Mesothelial cell of epicardium (in vitro differentiated cells): ENCODE results near the gene DOK6. TPM values are rescaled to one million over a fixed set of nuclear protein-coding genes. Genes with fewer than 3 reads are reported as not detected.

Experiments used
- DNase-seq, 2 experiments: peaks; one replicate each; pipeline ENCODE4 v3.0.0; 2021; ENCODE audit warnings: low spot score in 2 of 2; ENCODE audit not compliant: unreplicated experiment in 2 of 2
- H3K27ac Mint-ChIP-seq: 2 replicates; pipeline ENCODE4 v1.8.0; 2021; ENCODE audit warnings: mixed read lengths
- H3K27me3 Mint-ChIP-seq: 2 replicates; pipeline ENCODE4 v1.8.0; 2021; ENCODE audit warnings: low read depth, mixed read lengths
- H3K36me3 Mint-ChIP-seq: 2 replicates; pipeline ENCODE4 v1.8.0; 2021; ENCODE audit warnings: mixed read lengths
- H3K4me1 Mint-ChIP-seq: 2 replicates; pipeline ENCODE4 v1.8.0; 2021; ENCODE audit warnings: mixed read lengths
- H3K4me3 Mint-ChIP-seq: 2 replicates; pipeline ENCODE4 v1.8.0; 2021; ENCODE audit warnings: mild to moderate bottlenecking, moderate library complexity, mixed read lengths
- H3K9me3 Mint-ChIP-seq: 2 replicates; pipeline ENCODE4 v1.8.0; 2021; ENCODE audit warnings: mixed read lengths
- CTCF ChIP-seq: fragments of 200-600 bp; sonication (generic); IDR thresholded peaks from one replicate; pipeline ENCODE4 v1.5.0; 2021; ENCODE audit warnings: antibody characterized with exemption; ENCODE audit not compliant: unreplicated experiment
- total RNA-seq: library from RNA; stranded (reverse); gene quantifications from 3 replicates; pipeline ENCODE4 v1.2.1, GENCODE V29; 2021

Gene DOK6
- total RNA-seq, 1 donor from 2014 or later: 4.9 TPM

- Mint-ChIP-seq H3K4me1 (no peaks in the 10 kb centered on the region), H3K9me3 (peaks cover 40% of the 10 kb centered on the region), H3K36me3 (peaks cover 14% of the 10 kb centered on the region), H3K27ac (no peak overlapping the region), H3K27me3 (no peaks in the 10 kb centered on the region), H3K4me3 (no peak overlapping the region)
- DNase-seq: no peak
- TF ChIP-seq CTCF: no peak
Observed at GRCh38 chr18:69717586-69717985, 316.9 kb downstream of the DOK6 start.

- H3K27me3 Mint-ChIP-seq: no peaks in the 10 kb centered on the region
- no peak overlapping the region for H3K27ac Mint-ChIP-seq
- no peak overlapping the region for H3K4me3 Mint-ChIP-seq
- TF ChIP-seq CTCF: no peak
- H3K4me1 Mint-ChIP-seq: no peaks in the 10 kb centered on the region
- H3K9me3 Mint-ChIP-seq: peaks cover 36% of the 10 kb centered on the region
- DNase-seq: no peak
- peaks cover 14% of the 10 kb centered on the region for H3K36me3 Mint-ChIP-seq
Observed at GRCh38 chr18:69718912-69719547, 318.3 kb downstream of the DOK6 start.

- Mint-ChIP-seq H3K4me3 (no peak overlapping the region), H3K4me1 (no peaks in the 10 kb centered on the region), H3K27ac (no peak overlapping the region), H3K9me3 (peaks cover 36% of the 10 kb centered on the region), H3K36me3 (peaks cover 14% of the 10 kb centered on the region), H3K27me3 (no peaks in the 10 kb centered on the region)
- no peak for TF ChIP-seq CTCF
- no peak for DNase-seq
Observed at GRCh38 chr18:69720422-69720821, 319.7 kb downstream of the DOK6 start.

GRCh38 chr18:69723434-69723833, 322.7 kb downstream of the DOK6 start:
- no peaks in the 10 kb centered on the region for H3K27me3 Mint-ChIP-seq

GRCh38 chr18:69725009-69725408, 324.3 kb downstream of the DOK6 start:
- H3K4me3 Mint-ChIP-seq: no peak overlapping the region
- no peak for DNase-seq
- peaks cover 15% of the 10 kb centered on the region for H3K4me1 Mint-ChIP-seq
- peaks cover 3% of the 10 kb centered on the region for H3K9me3 Mint-ChIP-seq
- H3K36me3 Mint-ChIP-seq: no peaks in the 10 kb centered on the region
- H3K27me3 Mint-ChIP-seq: no peaks in the 10 kb centered on the region
- TF ChIP-seq CTCF: no peak
- H3K27ac Mint-ChIP-seq: no peak overlapping the region

More at GRCh38 chr18:69723434-69723833, 322.7 kb downstream of the DOK6 start:
- TF ChIP-seq CTCF: no peak
- Mint-ChIP-seq H3K36me3 (peaks cover 7% of the 10 kb centered on the region), H3K27ac (no peak overlapping the region), H3K4me3 (no peak overlapping the region), H3K9me3 (peaks cover 13% of the 10 kb centered on the region), H3K4me1 (peaks cover 11% of the 10 kb centered on the region)
- no peak for DNase-seq
